ENCODE results near the gene CPT1B. TPM values are rescaled to one million over a fixed set of nuclear protein-coding genes. Genes with fewer than 3 reads are reported as not detected.
"Not testable (repeated sequence)": the region's sequence is repeated elsewhere in the genome, so short reads cannot be mapped to it uniquely, and the experiment has no call there.

CPT1B gene
- total RNA-seq, 4 donors from 2014 or later, result 4.7 to 12.0 (median 6.8) TPM

GRCh38 chr22:50522806-50523438, 55.3 kb downstream of the CPT1B start:
- intact Hi-C loops (cut with DNase I; ENCODE audit: low total_unique reads), result no loop called here
- H3K4me3 ChIP-seq (ENCODE audit: low read depth, poor library complexity, severe bottlenecking), result no peak overlapping the region
- DNase-seq (ENCODE audit: low spot score in 2 of 2), result no peak
- TF ChIP-seq CTCF (IDR thresholded peaks at IDR 0.05) (no peak), POLR2A (IDR thresholded peaks at IDR 0.05) (no peak)
- WGBS, 2 donors, result 86 to 89% methylated on average over 13 to 19 of the region's 22 CpGs

- no peak overlapping the region for H3K4me3 ChIP-seq (ENCODE audit: low read depth, poor library complexity, severe bottlenecking)
- intact Hi-C loops (cut with DNase I; ENCODE audit: low total_unique reads), result no loop called here
- no peak for DNase-seq (ENCODE audit: low spot score in 2 of 2)
- TF ChIP-seq CTCF (IDR thresholded peaks at IDR 0.05) (no peak), POLR2A (IDR thresholded peaks at IDR 0.05) (no peak)
- 90 to 92% methylated on average over 15 of the region's 15 CpGs for WGBS, 2 donors
These were observed 55.9 kb downstream of the CPT1B start for GRCh38 chr22:50522208-50522805.

GRCh38 chr22:50521710-50522109, 56.5 kb downstream of the CPT1B start:
- 94 to 97% methylated on average over 7 to 10 of the region's 10 CpGs for WGBS, 2 donors
- TF ChIP-seq CTCF (IDR thresholded peaks at IDR 0.05), result no peak
- no peak for TF ChIP-seq POLR2A (IDR thresholded peaks at IDR 0.05)
- no peak overlapping the region for H3K4me3 ChIP-seq (ENCODE audit: low read depth, poor library complexity, severe bottlenecking)
- intact Hi-C loops (cut with DNase I; ENCODE audit: low total_unique reads), result no loop called here
- no peak for DNase-seq (ENCODE audit: low spot score in 2 of 2)

- intact Hi-C loops (cut with DNase I; ENCODE audit: low total_unique reads), result no loop called here
- DNase-seq (ENCODE audit: low spot score in 2 of 2), result no peak
- no peak overlapping the region for H3K4me3 ChIP-seq (ENCODE audit: low read depth, poor library complexity, severe bottlenecking)
- WGBS, 2 donors, result 91 to 93% methylated on average over 12 of the region's 13 CpGs
- TF ChIP-seq CTCF (IDR thresholded peaks at IDR 0.05) (no peak), POLR2A (IDR thresholded peaks at IDR 0.05) (no peak)
These were observed 57.3 kb downstream of the CPT1B start for GRCh38 chr22:50520826-50521453.

- 96% methylated on average over 8 of the region's 8 CpGs for WGBS, 2 donors
- H3K4me3 ChIP-seq (ENCODE audit: low read depth, poor library complexity, severe bottlenecking); DNase-seq (ENCODE audit: low spot score in 2 of 2); intact Hi-C loops (cut with DNase I; ENCODE audit: low total_unique reads): not testable (repeated sequence)
These were observed 58.0 kb downstream of the CPT1B start for GRCh38 chr22:50520184-50520583.

GRCh38 chr22:50519151-50519550, 59.1 kb downstream of the CPT1B start:
- WGBS, 2 donors, result 85 to 94% methylated on average over 6 to 8 of the region's 8 CpGs
- intact Hi-C loops (cut with DNase I; ENCODE audit: low total_unique reads), result no loop called here
- DNase-seq (ENCODE audit: low spot score in 2 of 2), result no peak
- H3K4me3 ChIP-seq (ENCODE audit: low read depth, poor library complexity, severe bottlenecking), result no peak overlapping the region
- TF ChIP-seq CTCF (IDR thresholded peaks at IDR 0.05), result no peak
- no peak for TF ChIP-seq POLR2A (IDR thresholded peaks at IDR 0.05)

All from lower leg skin (tissue), 4 donors.